ENCODE data around the gene SKI. TPM values are rescaled to one million over a fixed set of nuclear protein-coding genes. Genes with fewer than 3 reads are reported as not detected.

SKI gene
- total and polyA plus RNA-seq, 9 of the 15 experiments (the other 6 are each of a cell fraction or from before 2014, with no cell fraction given): 0.10 to 60.5 (median 4.6) TPM

GRCh38 chr1:2180297-2181245, 47.5 kb upstream of the SKI start (continued):
- TF ChIP-seq, protein P1, sequence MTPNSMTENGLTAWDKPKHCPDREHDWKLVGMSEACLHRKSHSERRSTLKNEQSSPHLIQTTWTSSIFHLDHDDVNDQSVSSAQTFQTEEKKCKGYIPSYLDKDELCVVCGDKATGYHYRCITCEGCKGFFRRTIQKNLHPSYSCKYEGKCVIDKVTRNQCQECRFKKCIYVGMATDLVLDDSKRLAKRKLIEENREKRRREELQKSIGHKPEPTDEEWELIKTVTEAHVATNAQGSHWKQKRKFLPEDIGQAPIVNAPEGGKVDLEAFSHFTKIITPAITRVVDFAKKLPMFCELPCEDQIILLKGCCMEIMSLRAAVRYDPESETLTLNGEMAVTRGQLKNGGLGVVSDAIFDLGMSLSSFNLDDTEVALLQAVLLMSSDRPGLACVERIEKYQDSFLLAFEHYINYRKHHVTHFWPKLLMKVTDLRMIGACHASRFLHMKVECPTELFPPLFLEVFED (CRISPR knock-in tag; conservative IDR thresholded peaks at IDR 0.05): no peak
- TF ChIP-seq ZNF143 (CRISPR knock-in tag; IDR thresholded peaks at IDR 0.05): no peak
- TF ChIP-seq KAT7 (CRISPR knock-in tag; IDR thresholded peaks at IDR 0.05; ENCODE audit: borderline replicate concordance): no peak
- TF ChIP-seq ATF1 (CRISPR knock-in tag; IDR thresholded peaks at IDR 0.05): peak; percentile 99
- TF ChIP-seq ATF1 (tag; IDR thresholded peaks at IDR 0.05): peak; percentile 100
- TF ChIP-seq, protein P2, sequence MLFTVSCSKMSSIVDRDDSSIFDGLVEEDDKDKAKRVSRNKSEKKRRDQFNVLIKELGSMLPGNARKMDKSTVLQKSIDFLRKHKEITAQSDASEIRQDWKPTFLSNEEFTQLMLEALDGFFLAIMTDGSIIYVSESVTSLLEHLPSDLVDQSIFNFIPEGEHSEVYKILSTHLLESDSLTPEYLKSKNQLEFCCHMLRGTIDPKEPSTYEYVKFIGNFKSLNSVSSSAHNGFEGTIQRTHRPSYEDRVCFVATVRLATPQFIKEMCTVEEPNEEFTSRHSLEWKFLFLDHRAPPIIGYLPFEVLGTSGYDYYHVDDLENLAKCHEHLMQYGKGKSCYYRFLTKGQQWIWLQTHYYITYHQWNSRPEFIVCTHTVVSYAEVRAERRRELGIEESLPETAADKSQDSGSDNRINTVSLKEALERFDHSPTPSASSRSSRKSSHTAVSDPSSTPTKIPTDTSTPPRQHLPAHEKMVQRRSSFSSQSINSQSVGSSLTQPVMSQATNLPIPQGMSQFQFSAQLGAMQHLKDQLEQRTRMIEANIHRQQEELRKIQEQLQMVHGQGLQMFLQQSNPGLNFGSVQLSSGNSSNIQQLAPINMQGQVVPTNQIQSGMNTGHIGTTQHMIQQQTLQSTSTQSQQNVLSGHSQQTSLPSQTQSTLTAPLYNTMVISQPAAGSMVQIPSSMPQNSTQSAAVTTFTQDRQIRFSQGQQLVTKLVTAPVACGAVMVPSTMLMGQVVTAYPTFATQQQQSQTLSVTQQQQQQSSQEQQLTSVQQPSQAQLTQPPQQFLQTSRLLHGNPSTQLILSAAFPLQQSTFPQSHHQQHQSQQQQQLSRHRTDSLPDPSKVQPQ (CRISPR knock-in tag; IDR thresholded peaks at IDR 0.05; ENCODE audit: borderline replicate concordance): no peak
- TF ChIP-seq PPARD (CRISPR knock-in tag; IDR thresholded peaks at IDR 0.05): no peak
- TF ChIP-seq DACH1 (IDR thresholded peaks at IDR 0.05; ENCODE audit: partially characterized antibody): peak; percentile 67
- no peak for TF ChIP-seq ZBTB9 (CRISPR knock-in tag; IDR thresholded peaks at IDR 0.05)
- TF ChIP-seq HDAC2 (IDR thresholded peaks at IDR 0.05): peak; percentile 77
- TF ChIP-seq UBTF (IDR thresholded peaks at IDR 0.05; ENCODE audit: borderline replicate concordance in 1 of 2, low read depth in 2 of 2, low read length in 2 of 2): 0 out of 4 replicates have a peak, but pooled peaks of 1 of the 2 experiments have one; percentile 35
- peak; percentile 76; the same call in 1 of the 2 replicates for TF ChIP-seq HINFP (tag; conservative IDR thresholded peaks at IDR 0.05; ENCODE audit: low read depth)
- TF ChIP-seq LARP7 (IDR thresholded peaks at IDR 0.05): no peak
- TF ChIP-seq THRAP3 (IDR thresholded peaks at IDR 0.05; ENCODE audit: borderline replicate concordance): no peak
- TF ChIP-seq CBFA2T2 (conservative IDR thresholded peaks at IDR 0.05): no peak
- TF ChIP-seq ZNF175 (CRISPR knock-in tag; IDR thresholded peaks at IDR 0.05; ENCODE audit: low read depth): peak; percentile 61; the same call in 1 of the 2 replicates

Data from K562 (cell line).